H1 (cell line): ENCODE results near the gene MRPS27. TPM values are rescaled to one million over a fixed set of nuclear protein-coding genes. Genes with fewer than 3 reads are reported as not detected.

Experiments
- CTCF ChIA-PET: fragments of 300-600 bp; sonication (Branson Sonifier 250); formaldehyde crosslinking; loops from one replicate; lab custom pipeline; 2021; ENCODE audit not compliant: partially characterized antibody; lab: Charles Lee
- POLR2A ChIA-PET: fragments of 300-600 bp; sonication (Branson Sonifier 250); formaldehyde crosslinking; loops from one replicate; lab custom pipeline; 2021; ENCODE audit warnings: inconsistent platforms; ENCODE audit not compliant: partially characterized antibody; lab: Charles Lee
- DNase-seq, 2 experiments: peaks; one replicate each; pipeline versions ENCODE4 v3.0.0 to v3.0.0-alpha.2; 2010 to 2022; ENCODE audit warnings: low spot score in 2 of 2, low read depth in 1 of 2, mixed read lengths in 1 of 2
- FAIRE-seq: peaks from 2 replicates; lab custom pipeline; 2011; peaks lifted over from hg19 to GRCh38; lab: Jason Lieb, UNC
- H2AFZ ChIP-seq: 2 replicates; pipeline ENCODE4 v1.8.1; 2012; ENCODE audit warnings: low read length, inconsistent platforms
- H2AK5ac ChIP-seq: 2 replicates; pipeline ENCODE4 v1.6.1; 2013; ENCODE audit warnings: low read depth, low read length
- H2BK120ac ChIP-seq: replicated peaks from 2 replicates; pipeline ENCODE3; 2013; ENCODE audit warnings: low read depth, low read length, inconsistent platforms
- H2BK12ac ChIP-seq: 2 replicates; pipeline ENCODE4 v1.6.1; 2013; ENCODE audit warnings: low read depth, low read length
- H2BK15ac ChIP-seq: 2 replicates; pipeline ENCODE4 v1.6.1; 2013; ENCODE audit warnings: low read length
- H2BK20ac ChIP-seq: 2 replicates; pipeline ENCODE4 v1.6.1; 2013; ENCODE audit warnings: low read length
- H2BK5ac ChIP-seq: 2 replicates; pipeline ENCODE4 v1.6.1; 2013; ENCODE audit warnings: low read depth, low read length
- H3K14ac ChIP-seq: 2 replicates; pipeline ENCODE4 v1.6.1; 2013; ENCODE audit warnings: inconsistent platforms; ENCODE audit not compliant: insufficient read length
- H3K18ac ChIP-seq: 2 replicates; pipeline ENCODE4 v1.6.1; 2013; ENCODE audit warnings: low read length; ENCODE audit errors: extremely low read depth
- H3K23ac ChIP-seq: 2 replicates; pipeline ENCODE4 v1.6.1; 2013; ENCODE audit warnings: inconsistent platforms; ENCODE audit not compliant: insufficient read length
- H3K23me2 ChIP-seq: 2 replicates; pipeline ENCODE4 v1.6.1; 2013; ENCODE audit warnings: low read depth, low read length
- H3K27ac ChIP-seq: 2 replicates; pipeline ENCODE4 v1.6.1; 2011; ENCODE audit warnings: low read depth, low read length, inconsistent platforms
- H3K27me3 ChIP-seq, 4 experiments: replicated peaks in 1 of 4; 1 replicate in 1 of 4; 2 replicates in 3 of 4; pipeline versions ENCODE4 v1.6.1 to v1.8.1; 2011 to 2013; ENCODE audit warnings: low read length in 3 of 4, mild to moderate bottlenecking in 3 of 4, inconsistent platforms in 2 of 4, mixed read lengths in 2 of 4, moderate library complexity in 1 of 4; ENCODE audit not compliant: control insufficient read depth in 3 of 4, insufficient read depth in 3 of 4; ENCODE audit errors: extremely low read depth in 1 of 4
- H3K36me3 ChIP-seq, 4 experiments: 2 replicates each; pipeline versions ENCODE4 v1.6.1 to v1.8.1; 2011 to 2013; ENCODE audit warnings: mild to moderate bottlenecking in 4 of 4, low read length in 3 of 4, moderate library complexity in 2 of 4, control low read depth in 1 of 4, inconsistent platforms in 1 of 4; ENCODE audit not compliant: insufficient read depth in 4 of 4, control insufficient read depth in 2 of 4
- H3K4ac ChIP-seq: replicated peaks from 2 replicates; pipeline ENCODE3; 2013; ENCODE audit warnings: low read length, low read depth, mixed read lengths, inconsistent platforms; ENCODE audit not compliant: insufficient read length
- H3K4me1 ChIP-seq, 4 experiments: replicated peaks in 1 of 4; 1 replicate in 1 of 4; 2 replicates in 3 of 4; pipeline versions ENCODE4 v1.6.1 to v1.8.1; 2011 to 2013; ENCODE audit warnings: low read length in 3 of 4, inconsistent platforms in 2 of 4, mixed read lengths in 1 of 4; ENCODE audit not compliant: insufficient read depth in 4 of 4, control insufficient read depth in 3 of 4
- H3K4me2 ChIP-seq, 2 experiments: 2 replicates each; pipeline versions ENCODE4 v1.6.1 to v1.8.1; 2011 to 2013; ENCODE audit warnings: low read depth in 2 of 2, low read length in 2 of 2, control low read depth in 1 of 2, inconsistent platforms in 1 of 2, mild to moderate bottlenecking in 1 of 2; ENCODE audit not compliant: insufficient read depth in 1 of 2
- H3K4me3 ChIP-seq, 4 experiments: fragments of 200-600, 300-600 bp in 1 of 4; sonication (generic), shearing (Covaris generic), sonication (Bioruptor Twin) in 1 of 4; 2 replicates each; pipeline versions ENCODE4 v1.5.1 to v1.8.1; 2011 to 2016; ENCODE audit warnings: low read length in 4 of 4, low read depth in 3 of 4, control low read depth in 2 of 4, inconsistent platforms in 2 of 4, mild to moderate bottlenecking in 2 of 4, mixed read lengths in 1 of 4, moderate library complexity in 1 of 4; ENCODE audit not compliant: insufficient read depth in 2 of 4; ENCODE audit errors: extremely low read depth in 1 of 4
- H3K56ac ChIP-seq: replicated peaks from 2 replicates; pipeline ENCODE3; 2013; ENCODE audit warnings: low read depth, mild to moderate bottlenecking, mixed read lengths, low read length, inconsistent platforms; ENCODE audit not compliant: insufficient read length
- H3K79me1 ChIP-seq: 2 replicates; pipeline ENCODE4 v1.6.1; 2013; ENCODE audit warnings: low read depth, low read length, control low read depth
- H3K79me2 ChIP-seq, 2 experiments: 2 replicates each; pipeline versions ENCODE4 v1.6.1 to v1.8.1; 2012 to 2013; ENCODE audit warnings: low read length in 2 of 2, mild to moderate bottlenecking in 2 of 2, inconsistent platforms in 1 of 2; ENCODE audit not compliant: insufficient read depth in 2 of 2, control insufficient read depth in 1 of 2
- H3K9ac ChIP-seq, 4 experiments: replicated peaks in 1 of 4; 1 replicate in 1 of 4; 2 replicates in 3 of 4; pipeline versions ENCODE4 v1.6.1 to v1.8.1; 2011 to 2013; ENCODE audit warnings: low read depth in 3 of 4, low read length in 3 of 4, control low read depth in 2 of 4, mild to moderate bottlenecking in 2 of 4, moderate library complexity in 2 of 4, inconsistent platforms in 1 of 4; ENCODE audit errors: extremely low read depth in 1 of 4
- H3K9me3 ChIP-seq, 2 experiments: 2 replicates each; pipeline versions ENCODE4 v1.6.1 to v1.8.1; 2012 to 2013; ENCODE audit warnings: mild to moderate bottlenecking in 2 of 2, moderate library complexity in 2 of 2, control low read depth in 1 of 2, inconsistent platforms in 1 of 2, low read depth in 1 of 2, low read length in 1 of 2, mixed read lengths in 1 of 2; ENCODE audit not compliant: insufficient read depth in 2 of 2
- H4K20me1 ChIP-seq, 2 experiments: replicated peaks in 1 of 2; 2 replicates each; pipeline versions ENCODE3 to v1.8.1; 2011 to 2013; ENCODE audit warnings: inconsistent platforms in 2 of 2, low read length in 2 of 2, mild to moderate bottlenecking in 1 of 2; ENCODE audit not compliant: insufficient read depth in 2 of 2, control insufficient read depth in 1 of 2
- H4K5ac ChIP-seq: 2 replicates; pipeline ENCODE4 v1.6.1; 2013; ENCODE audit warnings: low read length, low read depth, mixed read lengths, inconsistent platforms; ENCODE audit not compliant: insufficient read length
- H4K8ac ChIP-seq: 2 replicates; pipeline ENCODE4 v1.8.0; 2013; ENCODE audit warnings: mild to moderate bottlenecking, moderate library complexity, low read length, inconsistent platforms; ENCODE audit not compliant: insufficient read depth; ENCODE audit errors: extremely low read depth
- H4K91ac ChIP-seq: replicated peaks from 2 replicates; pipeline ENCODE3; 2013; ENCODE audit warnings: low read length, mixed read lengths, inconsistent platforms; ENCODE audit not compliant: insufficient read length
- CBX8 ChIP-seq: fragments of 300-800, 300-1000 bp; sonication (generic); IDR thresholded peaks from 2 replicates; pipeline ENCODE4 v1.7.1; 2016; ENCODE audit warnings: low read depth, low read length, borderline replicate concordance
- GABPA ChIP-seq: IDR thresholded peaks from 2 replicates; pipeline ENCODE4 v1.6.1; 2011; ENCODE audit warnings: mild to moderate bottlenecking, low read length, moderate library complexity, borderline replicate concordance; ENCODE audit not compliant: insufficient read depth
- KDM1A ChIP-seq: fragments of 200-600, 300-600 bp; sonication (generic); IDR thresholded peaks from 2 replicates; pipeline ENCODE4 v1.7.1; 2016; ENCODE audit warnings: mild to moderate bottlenecking, low read length, borderline replicate concordance
- KDM4A ChIP-seq: IDR thresholded peaks from one replicate; pipeline ENCODE4 v1.7.1; 2012; ENCODE audit warnings: low read depth, mild to moderate bottlenecking, moderate library complexity, low read length, inconsistent platforms; ENCODE audit not compliant: severe bottlenecking
- NANOG ChIP-seq: IDR thresholded peaks from 2 replicates; pipeline ENCODE4 v1.6.1; 2011; ENCODE audit warnings: low read length, low read depth, mild to moderate bottlenecking, inconsistent platforms; ENCODE audit not compliant: insufficient read depth, poor library complexity, severe bottlenecking
- PHF8 ChIP-seq: fragments of 200-600 bp; sonication (generic); conservative IDR thresholded peaks from 2 replicates; pipeline ENCODE4 v1.7.1; 2012; ENCODE audit warnings: low read depth, mild to moderate bottlenecking, inconsistent platforms, low read length, moderate library complexity
- POLR2A ChIP-seq, 2 experiments: IDR thresholded peaks; 1 replicate in 1 of 2; 2 replicates in 1 of 2; pipeline ENCODE4 v1.6.1; 2011; ENCODE audit warnings: low read depth in 2 of 2, low read length in 2 of 2, mild to moderate bottlenecking in 2 of 2; ENCODE audit errors: control extremely low read depth in 1 of 2
- RNF2 ChIP-seq: fragments of 200-900, 300-1000 bp; sonication (generic); IDR thresholded peaks from 2 replicates; pipeline ENCODE4 v1.7.1; 2016; ENCODE audit warnings: borderline replicate concordance, low read depth, mild to moderate bottlenecking, antibody characterized with exemption, low read length; ENCODE audit not compliant: poor library complexity, severe bottlenecking; ENCODE audit errors: missing control alignments
- SIX5 ChIP-seq: IDR thresholded peaks from 2 replicates; pipeline ENCODE4 v1.6.1; 2011; ENCODE audit warnings: mild to moderate bottlenecking, low read depth, low read length
- SUZ12 ChIP-seq: fragments of 200-600 bp; sonication (generic); IDR thresholded peaks from 2 replicates; pipeline ENCODE4 v1.6.1; 2012; ENCODE audit warnings: mild to moderate bottlenecking, inconsistent platforms, low read length, moderate library complexity, mixed read lengths
- TBP ChIP-seq: IDR thresholded peaks from 2 replicates; pipeline ENCODE4 v1.6.1; 2011; ENCODE audit warnings: low read depth, low read length, improper control_type of control experiment
- WGBS, 2 experiments: shearing (Covaris generic) in 1 of 2; methylation state at CpG; one replicate each; pipeline versions ENCODE4 v1.1.6 to v1.1.7; 2013 to 2015; ENCODE audit warnings: low lambda C conversion rate in 2 of 2, mixed read lengths in 2 of 2, inconsistent platforms in 1 of 2, low coverage in 1 of 2, missing lambda C conversion rate in 1 of 2; ENCODE audit not compliant: insufficient replicate concordance in 2 of 2, insufficient coverage in 1 of 2, insufficient read length in 1 of 2; ENCODE audit errors: extremely low coverage in 1 of 2, missing lambda C conversion rate in 1 of 2; 5-methylcytosine and 5-hydroxymethylcytosine counted together
- polyA plus RNA-seq, 7 experiments: library from polyadenylated mRNA; depleted of rRNA in 3 of 7; stranded (reverse) in 5 of 7; unstranded in 2 of 7; fragments of >200 nt in 5 of 7; fragments of 200-250 nt in 2 of 7; gene quantifications; 1 replicate in 5 of 7; 2 replicates in 1 of 7; 4 replicates in 1 of 7; pipeline versions ENCODE4 v1.2.1 to v1.2.3, GENCODE V29; 2011 to 2013; ENCODE audit warnings: missing spikeins in 2 of 7, mixed read lengths in 2 of 7
- total RNA-seq: library from RNA; stranded (reverse); fragmentation: NEBNext Ultra II Directional; extraction: Animal tissue kit (Norgen Biotek cat#: 25700); gene quantifications from 2 replicates; pipeline ENCODE4 v1.2.1, GENCODE V29; 2021
- TF ChIP-seq, protein P1 (sequence below): IDR thresholded peaks from 2 replicates; pipeline ENCODE4 v1.6.1; 2012; ENCODE audit warnings: inconsistent platforms
- TF ChIP-seq, protein P2 (sequence below): IDR thresholded peaks from 2 replicates; pipeline ENCODE4 v1.6.1; 2012; ENCODE audit warnings: inconsistent platforms

MRPS27 gene
- total and polyA plus RNA-seq, 2 of the 8 experiments (the other 6 are each of a cell fraction or from before 2014, with no cell fraction given), result 93.2 to 102 TPM

DNA sequence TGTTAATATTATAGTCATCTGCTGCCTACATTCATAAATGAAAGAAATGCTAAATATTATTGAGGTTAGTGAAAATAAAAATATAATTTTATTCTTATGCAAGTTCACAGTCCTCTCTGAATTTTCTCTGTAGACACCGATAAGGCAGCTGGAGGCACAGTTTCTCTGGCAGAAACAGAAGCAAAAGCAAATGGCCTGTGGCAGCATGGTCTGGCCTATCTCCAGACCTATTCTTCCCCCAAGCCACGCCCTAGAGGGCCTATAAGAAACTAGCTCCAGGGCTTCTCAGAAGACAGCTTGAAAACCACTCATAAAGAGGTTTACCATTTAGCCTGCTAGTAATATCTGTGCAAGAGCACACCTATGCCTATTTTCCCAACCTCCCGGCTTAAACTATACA is 28.4 kb downstream of the MRPS27 start:
- Histone ChIP-seq H3K9ac (no peak overlapping the region), H2BK120ac (no peak overlapping the region), H3K9me3 (no peaks in the 10 kb centered on the region), H3K18ac (no peak overlapping the region), H4K8ac (no peak overlapping the region), H2AK5ac (no peak overlapping the region), H3K79me2 (no peaks in the 10 kb centered on the region), H3K27ac (no peak overlapping the region), H2BK12ac (no peak overlapping the region), H3K79me1 (no peaks in the 10 kb centered on the region), H3K14ac (no peak overlapping the region), H2AFZ (no peak overlapping the region), H4K20me1 (no peaks in the 10 kb centered on the region), H3K27me3 (no peaks in the 10 kb centered on the region), H3K4ac (no peak overlapping the region), H3K56ac (no peak overlapping the region), H3K23me2 (no peaks in the 10 kb centered on the region), H3K4me2 (no peak overlapping the region), H2BK5ac (no peak overlapping the region), H4K5ac (no peak overlapping the region), H3K23ac (no peak overlapping the region), H3K36me3 (peaks cover 0 to 44% (median 9%) of the 10 kb centered on the region in 4 experiments; a peak in 4 of 8 replicates), H2BK20ac (no peak overlapping the region), H2BK15ac (no peak overlapping the region), H4K91ac (no peak overlapping the region), H3K4me1 (peaks cover 0 to 5% (median 1%) of the 10 kb centered on the region in 4 experiments; a peak in 2 of 7 replicates), H3K4me3 (no peak overlapping the region)
- FAIRE-seq, result no peak
- no peak for DNase-seq
- ChIA-PET POLR2A (interaction anchor here (1.5 kb wide), 1 partner anchor 28 kb away, joined by 6 read pairs; the partner anchor contains the start of genes MRPS27 and PTCD2), CTCF (interaction anchor here (1.2 to 2.1 kb wide), 3 partner anchors 11 to 22 kb away, joined by 3 to 8 read pairs (median 5); no protein-coding TSS in a partner anchor)
- 95% methylated on average over 3 of the region's 3 CpGs; no CpG with 5 or more reads in 1 of the 2 experiments for whole genome bisulfite sequencing, 2 experiments
- TF ChIP-seq KDM1A, result no peak
- TF ChIP-seq SIX5, result no peak
- TF ChIP-seq, protein P1, sequence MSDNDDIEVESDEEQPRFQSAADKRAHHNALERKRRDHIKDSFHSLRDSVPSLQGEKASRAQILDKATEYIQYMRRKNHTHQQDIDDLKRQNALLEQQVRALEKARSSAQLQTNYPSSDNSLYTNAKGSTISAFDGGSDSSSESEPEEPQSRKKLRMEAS, result no peak
- TF ChIP-seq GABPA, result no peak
- TF ChIP-seq KDM4A, result no peak
- TF ChIP-seq SUZ12, result no peak
- no peak for TF ChIP-seq TBP
- TF ChIP-seq CBX8, result no peak
- TF ChIP-seq, protein P2, sequence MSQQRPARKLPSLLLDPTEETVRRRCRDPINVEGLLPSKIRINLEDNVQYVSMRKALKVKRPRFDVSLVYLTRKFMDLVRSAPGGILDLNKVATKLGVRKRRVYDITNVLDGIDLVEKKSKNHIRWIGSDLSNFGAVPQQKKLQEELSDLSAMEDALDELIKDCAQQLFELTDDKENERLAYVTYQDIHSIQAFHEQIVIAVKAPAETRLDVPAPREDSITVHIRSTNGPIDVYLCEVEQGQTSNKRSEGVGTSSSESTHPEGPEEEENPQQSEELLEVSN, result no peak
- no peak for TF ChIP-seq POLR2A (IDR thresholded peaks at IDR 0.05; ENCODE audit: control extremely low read depth in 1 of 2, low read depth in 2 of 2, low read length in 2 of 2)
- TF ChIP-seq PHF8, result no peak
- TF ChIP-seq NANOG, result no peak
- no peak for TF ChIP-seq RNF2
